Skeletal muscle cell (primary cell): Measurements from ENCODE around the gene MYOG.

Experiments
- DNase-seq: peaks from one replicate; pipeline ENCODE4 v3.0.0-alpha.2; 2010; ENCODE audit warnings: low read depth
- H3K4me3 ChIP-seq: 2 replicates; pipeline ENCODE4 v1.5.1; 2011; ENCODE audit warnings: low read depth, mild to moderate bottlenecking, control low read depth, low read length, moderate library complexity

Gene MYOG

GRCh38 chr1:203052601-203053000, 33.2 kb downstream of the MYOG start:
- H3K4me3 ChIP-seq = no peak overlapping the region
- no peak for DNase-seq

GRCh38 chr1:203051841-203052324, 33.9 kb downstream of the MYOG start:
- no peak overlapping the region for H3K4me3 ChIP-seq
- DNase-seq = peak; percentile 66

GRCh38 chr1:203050826-203051225, 35.0 kb downstream of the MYOG start:
- no peak for DNase-seq
- no peak overlapping the region for H3K4me3 ChIP-seq

DNA sequence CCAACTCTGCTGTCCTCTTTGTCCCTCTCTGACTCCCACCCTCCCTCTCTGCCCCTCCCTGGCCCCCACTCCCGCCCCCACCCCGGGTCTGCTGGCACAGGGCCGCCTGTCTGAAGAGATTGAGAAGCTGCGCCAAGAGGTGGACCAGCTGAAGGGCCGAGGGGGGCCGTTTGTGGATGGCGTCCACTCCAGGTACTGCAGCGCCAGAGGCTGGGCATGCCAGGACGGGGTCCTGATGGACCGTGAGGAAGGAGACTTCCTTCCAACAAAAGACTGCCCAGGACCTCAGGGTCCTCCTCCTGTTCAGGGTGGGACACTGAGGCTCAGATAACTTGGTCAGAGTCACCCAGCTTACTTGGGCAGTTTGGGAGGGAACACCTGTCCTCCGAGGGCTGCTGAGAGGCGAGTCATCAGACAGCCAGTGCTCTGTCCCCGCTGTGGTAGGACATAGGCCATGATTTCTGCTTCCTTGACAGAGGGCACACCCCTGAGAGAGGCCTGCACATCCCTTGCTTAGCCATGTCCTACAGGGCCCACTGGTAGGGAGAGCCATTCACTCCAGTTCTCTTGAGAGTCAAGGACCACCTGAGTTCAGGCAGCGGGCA, 36.1 kb downstream of the MYOG start:
- no peak for DNase-seq
- no peak overlapping the region for H3K4me3 ChIP-seq

DNA sequence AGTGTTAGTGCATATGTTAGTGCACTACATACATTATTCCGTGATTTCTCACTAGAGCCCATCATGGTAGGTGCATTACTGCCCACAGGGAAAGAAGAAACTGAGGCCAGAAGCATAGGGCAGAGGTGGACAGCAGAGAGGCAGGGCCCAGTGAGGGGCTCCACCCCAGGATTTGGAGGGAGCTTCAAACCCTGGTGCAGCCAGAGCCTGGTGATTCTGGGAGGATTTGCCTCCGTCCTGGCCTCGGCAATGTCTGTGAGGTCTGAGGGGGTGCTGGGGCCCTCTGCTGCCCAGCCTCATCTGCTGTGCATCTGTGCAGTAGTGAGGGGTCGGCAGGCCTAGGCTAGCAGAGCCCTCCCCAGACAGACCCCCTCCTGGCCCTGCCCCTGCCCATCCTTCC, 36.7 kb downstream of the MYOG start:
- no peak overlapping the region for H3K4me3 ChIP-seq
- DNase-seq = no peak

DNA sequence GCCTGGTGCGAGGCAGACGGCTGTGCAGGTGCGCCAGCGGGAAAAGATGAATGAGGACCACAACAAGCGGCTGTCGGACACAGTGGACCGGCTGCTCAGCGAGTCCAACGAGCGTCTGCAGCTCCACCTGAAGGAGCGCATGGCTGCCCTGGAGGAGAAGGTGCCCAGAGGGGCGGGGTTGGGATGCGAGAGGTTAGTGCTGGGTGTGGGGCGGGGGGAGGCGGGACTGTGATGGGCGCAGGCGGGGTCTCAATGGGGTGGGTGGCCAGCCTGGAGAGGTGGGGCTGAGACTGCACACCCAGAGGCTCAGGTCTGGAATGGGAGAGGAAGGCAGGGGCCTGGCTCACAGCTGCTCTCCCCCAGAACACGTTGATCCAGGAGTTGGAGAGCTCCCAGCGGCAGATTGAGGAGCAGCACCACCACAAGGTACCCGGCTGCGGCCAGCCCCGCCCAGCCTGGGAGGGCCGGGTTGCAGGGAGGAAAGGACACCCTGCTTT, 37.2 kb downstream of the MYOG start:
- no peak for DNase-seq
- H3K4me3 ChIP-seq = no peak overlapping the region

DNA sequence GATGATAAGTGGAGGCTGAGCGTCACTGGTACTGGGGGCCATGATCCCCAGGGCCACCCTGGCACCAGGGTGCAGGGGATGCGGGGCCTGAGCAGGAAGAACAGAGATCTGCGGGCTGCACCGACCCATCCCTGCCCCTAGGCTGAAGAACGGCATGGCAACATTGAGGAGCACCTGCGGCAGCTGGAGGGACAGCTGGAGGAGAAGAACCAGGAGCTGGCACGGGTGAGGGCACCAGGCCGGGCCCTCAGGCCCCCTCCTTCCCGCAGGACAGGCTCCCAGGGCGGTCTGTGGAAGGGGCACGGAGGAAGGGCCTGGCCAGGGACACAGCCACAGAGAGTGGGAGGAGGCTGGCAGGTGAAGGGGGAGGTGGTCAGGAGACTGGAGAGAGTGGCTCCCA, 37.7 kb downstream of the MYOG start:
- DNase-seq = no peak
- H3K4me3 ChIP-seq = no peak overlapping the region

DNA sequence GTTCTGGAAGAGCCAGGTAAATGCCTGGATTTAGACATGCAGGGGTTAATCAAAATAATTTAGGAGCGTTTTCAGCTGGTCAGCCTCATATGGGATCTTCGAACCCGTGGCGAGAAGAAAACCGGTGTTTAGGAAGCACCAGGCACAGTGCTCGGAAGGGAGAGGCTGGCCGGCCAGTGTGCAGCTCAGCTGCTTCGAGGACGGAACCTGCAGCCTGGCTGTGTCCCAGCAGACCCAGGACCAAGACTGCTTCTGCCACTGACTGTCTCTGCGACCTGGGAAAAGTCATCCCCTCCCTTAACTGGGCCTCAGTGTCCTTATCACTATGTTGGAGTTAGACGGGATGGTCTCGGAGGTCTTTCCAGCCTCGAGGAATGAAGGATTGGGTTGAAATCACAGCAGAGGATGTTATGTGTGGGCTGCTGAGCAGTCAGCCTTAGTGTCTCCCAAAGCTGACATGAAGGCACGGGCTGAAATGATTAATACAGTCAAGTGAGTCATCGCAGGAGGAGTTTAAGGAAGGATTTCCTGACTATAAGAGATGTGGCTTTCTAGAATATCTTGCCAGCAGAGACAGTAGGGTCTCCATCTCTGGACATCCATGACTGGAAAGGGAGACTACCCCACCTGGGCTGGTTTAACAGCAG, 38.7 kb downstream of the MYOG start:
- no peak overlapping the region for H3K4me3 ChIP-seq
- no peak for DNase-seq

GRCh38 chr1:203045821-203046594, 39.8 kb downstream of the MYOG start:
- no peak for DNase-seq
- H3K4me3 ChIP-seq = no peak overlapping the region

DNA sequence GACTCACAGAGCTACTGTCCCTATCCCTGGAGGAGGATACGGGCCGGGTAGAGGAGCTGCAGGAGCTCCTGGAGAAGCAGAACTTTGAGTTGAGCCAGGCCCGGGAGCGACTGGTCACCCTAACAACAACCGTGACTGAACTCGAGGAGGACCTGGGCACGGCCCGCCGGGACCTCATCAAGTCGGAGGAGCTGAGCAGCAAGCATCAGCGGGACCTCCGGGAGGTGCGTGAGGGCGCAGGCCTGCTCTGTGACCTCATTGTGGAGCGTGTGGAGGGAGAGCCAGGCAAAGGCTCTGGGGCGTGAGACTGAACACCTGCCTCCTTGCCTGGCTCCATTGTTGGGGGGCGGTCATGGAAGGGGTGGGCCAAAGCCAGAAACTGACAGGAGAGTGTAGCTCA, 40.5 kb downstream of the MYOG start:
- no peak for DNase-seq
- no peak overlapping the region for H3K4me3 ChIP-seq

GRCh38 chr1:203044546-203045250, 41.1 kb downstream of the MYOG start:
- H3K4me3 ChIP-seq = no peak overlapping the region
- DNase-seq = no peak

GRCh38 chr1:203043830-203044545, 41.8 kb downstream of the MYOG start:
- no peak overlapping the region for H3K4me3 ChIP-seq
- DNase-seq = no peak

- no peak for DNase-seq
- no peak overlapping the region for H3K4me3 ChIP-seq
These were observed 44.4 kb downstream of the MYOG start for GRCh38 chr1:203041351-203041932.

GRCh38 chr1:203040513-203041275, 45.1 kb downstream of the MYOG start:
- DNase-seq = no peak
- no peak overlapping the region for H3K4me3 ChIP-seq

DNA sequence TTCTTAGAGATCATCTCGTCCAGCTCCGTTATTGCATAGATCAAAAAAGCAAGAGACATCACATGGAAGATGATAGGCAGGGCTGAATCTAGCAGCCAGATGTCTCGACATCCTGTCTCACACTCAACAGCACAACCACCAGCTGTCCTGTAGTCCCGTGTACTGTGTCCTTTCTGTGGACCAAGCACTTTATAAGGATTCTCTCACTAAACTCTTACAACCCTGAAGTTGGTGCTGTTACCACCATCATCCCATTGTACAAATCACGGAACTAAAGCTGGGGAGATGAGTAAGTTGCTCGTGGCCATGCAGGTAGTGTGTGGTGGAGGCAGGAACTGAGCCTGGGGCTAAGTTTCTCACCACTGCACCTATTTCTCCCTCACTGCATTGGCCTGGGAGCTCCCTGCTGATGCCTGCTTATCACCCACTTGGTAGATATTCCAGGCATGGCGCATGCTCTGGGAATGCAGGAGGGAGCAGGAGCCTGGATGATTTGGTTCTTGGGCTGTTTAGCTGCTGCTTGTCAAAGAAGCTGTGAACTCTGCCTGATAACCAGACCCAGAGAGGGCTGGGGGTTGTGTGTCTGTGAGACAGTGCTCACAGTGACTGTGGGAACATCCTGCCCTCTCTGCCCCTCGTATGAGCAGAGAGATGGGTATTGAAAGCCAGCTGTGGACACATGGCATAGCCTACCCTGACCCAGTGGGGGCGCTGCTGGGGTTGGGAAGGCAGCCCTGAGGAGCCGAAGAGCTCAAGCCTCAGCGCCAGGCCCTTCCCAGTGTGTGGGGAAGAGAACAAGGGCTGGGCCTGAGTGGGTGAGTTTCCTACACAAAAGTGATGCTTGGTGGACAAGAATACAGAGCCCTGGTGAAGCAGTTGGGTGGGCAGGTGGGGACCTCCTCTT, 46.0 kb downstream of the MYOG start:
- no peak overlapping the region for H3K4me3 ChIP-seq
- no peak for DNase-seq

- DNase-seq = no peak
- H3K4me3 ChIP-seq = no peak overlapping the region
These were observed 46.8 kb downstream of the MYOG start for GRCh38 chr1:203038891-203039608.
